ENCODE results near the gene TACO1.

The TACO1 gene

GRCh38 chr17:63647065-63647725, 46.5 kb downstream of the TACO1 start:
- FAIRE-seq (no peak), DNase-seq (ENCODE audit: insufficient read length, low spot score) (no peak)
- TF ChIP-seq CTCF (IDR thresholded peaks at IDR 0.05; ENCODE audit: insufficient read depth, missing control alignments), result no peak

- no peak for TF ChIP-seq CTCF (IDR thresholded peaks at IDR 0.05; ENCODE audit: insufficient read depth, missing control alignments)
- FAIRE-seq, result no peak
- no peak for DNase-seq (ENCODE audit: insufficient read length, low spot score)
Observed at GRCh38 chr17:63647936-63648335, 47.2 kb downstream of the TACO1 start.

- no peak for TF ChIP-seq CTCF (IDR thresholded peaks at IDR 0.05; ENCODE audit: insufficient read depth, missing control alignments)
- DNase-seq (ENCODE audit: insufficient read length, low spot score), result no peak
- FAIRE-seq, result no peak
Observed at GRCh38 chr17:63649813-63650212, 49.1 kb downstream of the TACO1 start.

- no peak for FAIRE-seq
- no peak for DNase-seq (ENCODE audit: insufficient read length, low spot score)
- no peak for TF ChIP-seq CTCF (IDR thresholded peaks at IDR 0.05; ENCODE audit: insufficient read depth, missing control alignments)
Observed at GRCh38 chr17:63652106-63652505, 51.4 kb downstream of the TACO1 start.

GRCh38 chr17:63653050-63653449, 52.4 kb downstream of the TACO1 start:
- DNase-seq (ENCODE audit: insufficient read length, low spot score), result no peak
- no peak for TF ChIP-seq CTCF (IDR thresholded peaks at IDR 0.05; ENCODE audit: insufficient read depth, missing control alignments)
- no peak for FAIRE-seq

GRCh38 chr17:63657786-63658185, 57.1 kb downstream of the TACO1 start:
- DNase-seq (ENCODE audit: insufficient read length, low spot score) (no peak), FAIRE-seq (no peak)
- no peak for TF ChIP-seq CTCF (IDR thresholded peaks at IDR 0.05; ENCODE audit: insufficient read depth, missing control alignments)
